Cardiac fibroblast (primary cell): Measurements from ENCODE around the gene HK1.

Experiments
- DNase-seq, 2 donors: peaks; one replicate each; pipeline versions ENCODE4 v3.0.0 to v3.0.0-alpha.2; 2010; ENCODE audit warnings: low read depth in 2 of 2
- H3K4me3 ChIP-seq, 2 donors: replicated peaks in 1 of 2; 1 replicate in 1 of 2; 2 replicates in 1 of 2; pipeline ENCODE4 v1.5.1; 2011; ENCODE audit warnings: low read depth in 2 of 2, low read length in 2 of 2, mild to moderate bottlenecking in 2 of 2, moderate library complexity in 1 of 2
- CTCF ChIP-seq: IDR thresholded peaks from one replicate; pipeline ENCODE4 v1.5.1; 2011; ENCODE audit warnings: low read depth, mild to moderate bottlenecking, low read length, inconsistent platforms

The HK1 gene

GRCh38 chr10:69372126-69372980, 94.1 kb downstream of the HK1 start:
- TF ChIP-seq CTCF, result no peak
- DNase-seq, result peak; percentile 61 to 88
- H3K4me3 ChIP-seq, result no peak overlapping the region

DNA sequence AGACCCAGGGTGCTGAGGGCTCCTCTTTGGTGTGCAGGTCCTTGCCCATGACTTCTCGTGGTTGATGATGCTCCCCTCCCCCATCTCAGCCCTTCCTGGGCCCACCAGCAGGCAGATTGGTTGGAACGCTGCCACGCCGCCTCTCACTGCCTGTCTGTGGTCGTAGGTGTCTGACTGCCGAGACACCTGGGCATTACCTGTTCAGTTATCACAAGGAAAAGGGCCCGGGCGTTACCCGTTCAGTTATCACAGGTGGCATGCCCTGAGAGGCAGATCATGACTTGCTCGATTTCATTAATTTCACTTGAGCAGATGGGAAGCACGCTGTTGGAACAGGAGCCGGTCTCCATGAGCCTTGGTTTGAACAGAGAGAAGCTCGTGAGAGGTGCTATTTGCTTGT, 95.9 kb downstream of the HK1 start:
- H3K4me3 ChIP-seq, result no peak overlapping the region
- no peak for TF ChIP-seq CTCF
- no peak for DNase-seq

- no peak overlapping the region for H3K4me3 ChIP-seq
- TF ChIP-seq CTCF, result no peak
- no peak for DNase-seq
Observed at GRCh38 chr10:69374931-69375306, 96.6 kb downstream of the HK1 start.

- DNase-seq, result peak in 1 of 2 donors; percentile 87
- TF ChIP-seq CTCF, result no peak
- no peak overlapping the region for H3K4me3 ChIP-seq
Observed at GRCh38 chr10:69375307-69376151, 97.2 kb downstream of the HK1 start.

GRCh38 chr10:69376662-69377061, 98.4 kb downstream of the HK1 start:
- no peak for TF ChIP-seq CTCF
- no peak overlapping the region for H3K4me3 ChIP-seq

DNA sequence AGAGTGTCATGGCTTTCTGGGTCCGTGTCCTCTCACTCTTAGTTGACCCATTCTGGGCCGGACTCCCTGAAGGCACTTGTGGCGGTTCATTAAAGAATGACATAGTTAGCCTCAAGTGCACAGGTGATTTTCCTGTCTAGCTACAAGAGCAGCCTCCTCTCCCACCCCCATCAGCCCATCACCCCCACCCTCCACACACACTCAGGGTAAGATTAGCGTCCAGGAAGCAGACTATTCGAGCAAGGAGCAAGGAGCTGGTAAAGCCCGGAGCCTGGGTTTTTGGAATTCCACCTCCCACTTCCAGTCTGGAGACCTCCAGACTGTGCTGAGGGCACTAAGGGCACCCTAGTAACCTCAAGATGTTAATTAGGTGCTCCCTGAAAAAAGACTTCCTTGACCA, 98.9 kb downstream of the HK1 start:
- no peak for DNase-seq

More at GRCh38 chr10:69376662-69377061, 98.4 kb downstream of the HK1 start:
- DNase-seq, result no peak

More for the DNA sequence above, 98.9 kb downstream of the HK1 start:
- no peak for TF ChIP-seq CTCF
- no peak overlapping the region for H3K4me3 ChIP-seq
